Kidney (tissue), 14 donors: ENCODE data around the gene LRRFIP1. TPM values are rescaled to one million over a fixed set of nuclear protein-coding genes. Genes with fewer than 3 reads are reported as not detected.

Source experiments
- DNase-seq, 5 donors: peaks; one replicate each; pipeline ENCODE4 v3.0.0-alpha.2; 2013 to 2020
- FAIRE-seq: peaks from 2 replicates; lab custom pipeline; 2012; peaks lifted over from hg19 to GRCh38; lab: Jason Lieb, UNC
- H3K27ac ChIP-seq, 2 donors: one replicate each; pipeline ENCODE4 v1.7.0; 2013; ENCODE audit warnings: low read depth in 2 of 2, low read length in 2 of 2, inconsistent platforms in 1 of 2
- H3K27me3 ChIP-seq: one replicate; pipeline ENCODE4 v1.7.1; 2013; ENCODE audit warnings: low read length, inconsistent platforms; ENCODE audit not compliant: control insufficient read depth, insufficient read depth
- H3K36me3 ChIP-seq, 3 donors: one replicate each; pipeline versions ENCODE4 v1.7.0 to v1.7.1; 2013; ENCODE audit warnings: low read length in 3 of 3, control low read depth in 1 of 3, inconsistent platforms in 1 of 3; ENCODE audit not compliant: insufficient read depth in 3 of 3, control insufficient read depth in 2 of 3
- H3K4me1 ChIP-seq, 3 donors: one replicate each; pipeline versions ENCODE4 v1.7.0 to v1.7.1; 2013; ENCODE audit warnings: low read length in 3 of 3, inconsistent platforms in 1 of 3, low read depth in 1 of 3; ENCODE audit not compliant: control insufficient read depth in 2 of 3, insufficient read depth in 2 of 3
- H3K4me3 ChIP-seq, 3 donors: one replicate each; pipeline versions ENCODE4 v1.7.0 to v1.8.1; 2013; ENCODE audit warnings: low read length in 3 of 3, control low read depth in 1 of 3, inconsistent platforms in 1 of 3
- H3K9ac ChIP-seq, 3 donors: one replicate each; pipeline versions ENCODE4 v1.7.0 to v1.7.1; 2013; ENCODE audit warnings: low read length in 3 of 3, control low read depth in 1 of 3, inconsistent platforms in 1 of 3
- H3K9me3 ChIP-seq, 3 donors: one replicate each; pipeline versions ENCODE4 v1.7.0 to v1.7.1; 2013; ENCODE audit warnings: low read length in 3 of 3, control low read depth in 1 of 3, inconsistent platforms in 1 of 3; ENCODE audit not compliant: control insufficient read depth in 2 of 3, insufficient read depth in 1 of 3
- intact Hi-C: fragments of 100-400 bp; cut with DNase I; formaldehyde crosslinking; loops from one replicate; pipeline ENCODE4 v1.11.1; 2022
- polyA plus RNA-seq: library from polyadenylated mRNA; stranded (reverse); fragments of 350-450 nt; fragmentation: Illumina TruSeq; extraction: RNeasy Lipid Tissue Mini Kit (QIAGEN cat#74804); gene quantifications from one replicate; pipeline ENCODE4 v1.2.3, GENCODE V29; 2014; ENCODE audit warnings: low read depth, low replicate concordance; ENCODE audit not compliant: insufficient read depth
- total RNA-seq: library from RNA; stranded (reverse); fragmentation: NEBNext Ultra II Directional; extraction: Animal tissue kit (Norgen Biotek cat#: 25700); gene quantifications from one replicate; pipeline ENCODE4 v1.2.1, GENCODE V29; 2021
- TF ChIP-seq, protein P1 (sequence below): IDR thresholded peaks from 3 replicates; pipeline ENCODE4 v1.5.1; 2012; ENCODE audit warnings: mild to moderate bottlenecking, moderate library complexity, borderline replicate concordance; ENCODE audit not compliant: insufficient read depth; ENCODE audit errors: extremely low read depth
- donor health status: control.
- donor health status: control.
- donor health status: control.
- donor health status: control.
- donor health status: control.
- donor health status: DM: yes; HTN: yes; CAD: no.
- donor health status: Normal renal cell carcinoma (clear cell type).

The LRRFIP1 gene
- total and polyA plus RNA-seq, 2 donors from 2014 or later = 39.1 to 204 TPM

DNA sequence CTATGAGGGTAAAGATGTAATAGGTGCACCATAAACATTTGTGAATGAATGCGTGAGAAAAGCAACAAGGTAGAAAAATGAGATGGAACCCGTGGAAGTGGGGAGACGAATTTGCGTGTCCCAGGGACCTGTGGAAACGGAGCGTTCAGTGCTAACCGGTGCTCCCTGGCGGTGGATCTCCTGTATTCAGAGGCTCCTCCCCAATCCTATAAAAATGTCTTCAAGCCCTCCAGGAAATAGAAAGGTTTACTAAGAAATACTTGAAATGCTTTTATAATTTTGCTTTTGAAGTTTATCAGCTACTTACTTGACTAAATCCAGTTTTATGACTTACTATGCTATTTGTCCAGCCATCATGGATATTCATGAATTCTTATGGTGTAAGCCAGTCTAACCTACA is 108.4 kb downstream of the LRRFIP1 start:
- TF ChIP-seq, protein P1, sequence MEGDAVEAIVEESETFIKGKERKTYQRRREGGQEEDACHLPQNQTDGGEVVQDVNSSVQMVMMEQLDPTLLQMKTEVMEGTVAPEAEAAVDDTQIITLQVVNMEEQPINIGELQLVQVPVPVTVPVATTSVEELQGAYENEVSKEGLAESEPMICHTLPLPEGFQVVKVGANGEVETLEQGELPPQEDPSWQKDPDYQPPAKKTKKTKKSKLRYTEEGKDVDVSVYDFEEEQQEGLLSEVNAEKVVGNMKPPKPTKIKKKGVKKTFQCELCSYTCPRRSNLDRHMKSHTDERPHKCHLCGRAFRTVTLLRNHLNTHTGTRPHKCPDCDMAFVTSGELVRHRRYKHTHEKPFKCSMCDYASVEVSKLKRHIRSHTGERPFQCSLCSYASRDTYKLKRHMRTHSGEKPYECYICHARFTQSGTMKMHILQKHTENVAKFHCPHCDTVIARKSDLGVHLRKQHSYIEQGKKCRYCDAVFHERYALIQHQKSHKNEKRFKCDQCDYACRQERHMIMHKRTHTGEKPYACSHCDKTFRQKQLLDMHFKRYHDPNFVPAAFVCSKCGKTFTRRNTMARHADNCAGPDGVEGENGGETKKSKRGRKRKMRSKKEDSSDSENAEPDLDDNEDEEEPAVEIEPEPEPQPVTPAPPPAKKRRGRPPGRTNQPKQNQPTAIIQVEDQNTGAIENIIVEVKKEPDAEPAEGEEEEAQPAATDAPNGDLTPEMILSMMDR = no peak
- intact Hi-C loops = no loop called here
- no peak overlapping the region for H3K27ac ChIP-seq
- no peak overlapping the region for H3K9ac ChIP-seq
- no peaks in the 10 kb centered on the region for H3K9me3 ChIP-seq
- no peaks in the 10 kb centered on the region for H3K27me3 ChIP-seq
- peaks cover 3 to 25% (median 25%) of the 10 kb centered on the region in 3 donors for H3K4me1 ChIP-seq
- DNase-seq (no peak), FAIRE-seq (no peak)
- no peaks in the 10 kb centered on the region for H3K36me3 ChIP-seq
- H3K4me3 ChIP-seq = no peak overlapping the region

DNA sequence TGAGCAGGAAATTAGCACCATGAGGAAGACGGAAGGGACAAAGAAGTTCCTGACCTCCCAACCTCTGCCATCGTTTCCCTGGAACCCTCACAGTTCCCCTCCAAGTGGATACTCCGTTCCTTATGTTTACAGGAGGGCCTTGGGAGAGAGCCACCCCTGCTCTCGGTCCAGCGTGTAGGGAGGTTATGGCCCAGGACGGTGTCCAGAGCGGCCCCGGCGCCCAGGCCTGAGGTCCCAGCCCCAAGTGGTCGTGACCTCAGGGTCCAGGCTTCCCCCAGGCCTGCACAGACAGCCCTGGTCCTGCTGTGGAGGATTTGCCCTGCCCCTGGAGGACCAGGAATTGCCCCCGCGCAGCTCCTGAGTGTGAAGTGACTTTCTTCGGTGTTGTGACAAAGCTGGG is 109.4 kb downstream of the LRRFIP1 start:
- H3K4me1 ChIP-seq = peaks cover 3 to 22% (median 22%) of the 10 kb centered on the region in 3 donors
- FAIRE-seq = no peak

GRCh38 chr2:237737196-237737865 is 109.9 kb downstream of the LRRFIP1 start:
- no peak overlapping the region for H3K9ac ChIP-seq
- peak overlapping the region in 1 of 2 donors; percentile 59 for H3K27ac ChIP-seq
- H3K4me3 ChIP-seq = no peak overlapping the region
- H3K36me3 ChIP-seq = no peaks in the 10 kb centered on the region
- H3K9me3 ChIP-seq = no peaks in the 10 kb centered on the region
- H3K4me1 ChIP-seq = peaks cover 3 to 19% (median 18%) of the 10 kb centered on the region in 3 donors
- H3K27me3 ChIP-seq = no peaks in the 10 kb centered on the region
- TF ChIP-seq, protein P1 = no peak
- intact Hi-C loops = no loop called here
- FAIRE-seq (no peak), DNase-seq (no peak)

More for the DNA sequence above, 109.4 kb downstream of the LRRFIP1 start:
- TF ChIP-seq, protein P1 = no peak
- H3K27ac ChIP-seq = peak overlapping the region in 1 of 2 donors; percentile 59
- intact Hi-C loops = no loop called here
- DNase-seq = no peak
- no peaks in the 10 kb centered on the region for H3K36me3 ChIP-seq
- H3K9me3 ChIP-seq = no peaks in the 10 kb centered on the region
- H3K27me3 ChIP-seq = no peaks in the 10 kb centered on the region
- no peak overlapping the region for H3K4me3 ChIP-seq
- no peak overlapping the region for H3K9ac ChIP-seq

GRCh38 chr2:237738255-237738654 is 110.9 kb downstream of the LRRFIP1 start:
- peak overlapping the region in 1 of 2 donors; percentile 10 for H3K27ac ChIP-seq
- H3K4me1 ChIP-seq = peaks cover 0 to 11% (median 10%) of the 10 kb centered on the region in 3 donors
- no peak for FAIRE-seq

More at GRCh38 chr2:237738255-237738654, 110.9 kb downstream of the LRRFIP1 start:
- H3K27me3 ChIP-seq = no peaks in the 10 kb centered on the region
- intact Hi-C loops = no loop called here
- no peak for DNase-seq
- no peaks in the 10 kb centered on the region for H3K9me3 ChIP-seq
- TF ChIP-seq, protein P1 = no peak
- no peak overlapping the region for H3K4me3 ChIP-seq
- H3K36me3 ChIP-seq = no peaks in the 10 kb centered on the region
- H3K9ac ChIP-seq = no peak overlapping the region
